ENCODE measurements around the gene ATP5MG.

The ATP5MG gene

GRCh38 chr11:118441770-118442275 lies 40.4 kb downstream of the ATP5MG start:
- Histone ChIP-seq H3K9me3 (no peaks in the 10 kb centered on the region), H3K4me3 (ENCODE audit: low read depth, low read length) (no peak overlapping the region), H3K4me1 (peaks cover 3% of the 10 kb centered on the region), H3K27me3 (no peaks in the 10 kb centered on the region), H3K36me3 (peaks cover 6% of the 10 kb centered on the region)
- no peak for TF ChIP-seq CTCF (IDR thresholded peaks at IDR 0.05; ENCODE audit: low read depth, low read length)
- DNase-seq: no peak

GRCh38 chr11:118442301-118442700 lies 40.9 kb downstream of the ATP5MG start:
- Histone ChIP-seq H3K9me3 (no peaks in the 10 kb centered on the region), H3K36me3 (peaks cover 11% of the 10 kb centered on the region), H3K4me1 (peaks cover 3% of the 10 kb centered on the region), H3K27me3 (no peaks in the 10 kb centered on the region), H3K4me3 (ENCODE audit: low read depth, low read length) (no peak overlapping the region)
- no peak for DNase-seq
- no peak for TF ChIP-seq CTCF (IDR thresholded peaks at IDR 0.05; ENCODE audit: low read depth, low read length)

DNA sequence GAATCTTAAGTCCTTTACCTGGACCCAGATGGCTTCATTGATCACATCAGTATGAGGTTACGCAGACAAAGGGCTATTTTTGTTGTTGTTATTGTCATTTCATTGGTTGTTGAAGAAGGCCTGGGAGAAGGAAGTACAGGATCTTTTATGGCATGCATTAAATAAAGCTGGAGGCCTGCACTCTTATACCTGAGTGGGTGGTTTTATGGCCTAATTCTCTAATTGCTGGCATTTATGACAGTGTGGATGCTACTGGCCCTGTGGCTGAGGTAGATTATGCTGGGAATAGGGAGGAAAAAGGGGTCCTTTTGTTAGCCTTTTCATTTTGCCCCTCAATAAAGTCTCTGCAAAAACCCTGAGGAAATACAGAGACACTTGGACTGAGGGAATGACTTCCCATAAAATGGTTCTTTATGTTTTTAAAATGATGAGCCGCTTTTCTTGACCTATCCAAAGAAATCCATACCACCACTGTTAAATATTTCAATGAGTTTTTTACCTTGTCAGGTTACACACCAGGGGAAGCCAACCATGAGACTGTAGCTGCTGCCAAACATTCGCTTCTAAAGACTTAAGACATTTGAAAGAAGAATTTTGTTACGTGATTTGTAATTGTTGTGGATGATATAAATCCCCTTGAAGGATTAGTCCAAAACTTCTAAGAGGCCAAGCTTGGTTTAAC lies 41.6 kb downstream of the ATP5MG start:
- Histone ChIP-seq H3K27me3 (no peaks in the 10 kb centered on the region), H3K4me3 (ENCODE audit: low read depth, low read length) (no peak overlapping the region), H3K9me3 (no peaks in the 10 kb centered on the region), H3K36me3 (peaks cover 15% of the 10 kb centered on the region), H3K4me1 (peaks cover 3% of the 10 kb centered on the region)
- no peak for TF ChIP-seq CTCF (IDR thresholded peaks at IDR 0.05; ENCODE audit: low read depth, low read length)
- DNase-seq: no peak

- TF ChIP-seq CTCF (IDR thresholded peaks at IDR 0.05; ENCODE audit: low read depth, low read length): no peak
- H3K4me3 ChIP-seq (ENCODE audit: low read depth, low read length): no peak overlapping the region
- H3K9me3 ChIP-seq: no peaks in the 10 kb centered on the region
- H3K36me3 ChIP-seq: peaks cover 15% of the 10 kb centered on the region
- H3K27me3 ChIP-seq: no peaks in the 10 kb centered on the region
- peaks cover 3% of the 10 kb centered on the region for H3K4me1 ChIP-seq
- no peak for DNase-seq
These were observed 42.3 kb downstream of the ATP5MG start for GRCh38 chr11:118443590-118444218.

DNA sequence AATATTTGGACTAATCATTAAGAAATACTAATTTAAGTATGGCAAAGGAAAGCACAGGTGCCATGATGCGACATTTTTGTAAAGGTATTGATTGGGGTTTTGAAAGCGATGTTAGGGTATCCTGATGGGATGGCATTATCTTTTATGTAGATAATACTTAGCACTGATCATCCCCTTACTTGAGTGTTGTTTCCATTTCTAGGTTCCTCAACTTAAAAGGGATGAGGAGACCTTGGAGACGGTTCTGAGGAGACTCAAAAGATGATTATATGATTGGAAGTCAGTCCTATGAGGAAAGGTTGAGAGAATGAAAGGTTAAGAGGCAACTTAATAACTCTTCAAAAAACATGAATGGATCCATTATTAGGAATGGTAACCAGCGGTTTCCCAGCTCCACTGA lies 46.0 kb downstream of the ATP5MG start:
- Histone ChIP-seq H3K4me3 (ENCODE audit: low read depth, low read length) (no peak overlapping the region), H3K27me3 (no peaks in the 10 kb centered on the region), H3K36me3 (peaks cover 18% of the 10 kb centered on the region), H3K4me1 (no peaks in the 10 kb centered on the region), H3K9me3 (no peaks in the 10 kb centered on the region)
- no peak for TF ChIP-seq CTCF (IDR thresholded peaks at IDR 0.05; ENCODE audit: low read depth, low read length)
- no peak for DNase-seq

GRCh38 chr11:118448294-118448693 lies 46.9 kb downstream of the ATP5MG start:
- no peak overlapping the region for H3K4me3 ChIP-seq (ENCODE audit: low read depth, low read length)
- no peaks in the 10 kb centered on the region for H3K4me1 ChIP-seq
- no peaks in the 10 kb centered on the region for H3K27me3 ChIP-seq
- no peaks in the 10 kb centered on the region for H3K9me3 ChIP-seq
- H3K36me3 ChIP-seq: peaks cover 21% of the 10 kb centered on the region
- TF ChIP-seq CTCF (IDR thresholded peaks at IDR 0.05; ENCODE audit: low read depth, low read length): no peak
- DNase-seq: no peak

Data from BE2C (cell line).